Mesenteric fat pad (tissue), 1 donor: ENCODE measurements around the gene LGALS8. TPM values are rescaled to one million over a fixed set of nuclear protein-coding genes. Genes with fewer than 3 reads are reported as not detected.

Experiments
- DNase-seq: peaks from one replicate; pipeline ENCODE4 v3.0.0-alpha.2; 2020; ENCODE audit warnings: low spot score
- total RNA-seq: library from RNA; stranded (reverse); fragmentation: NEBNext Ultra II Directional; extraction: Animal tissue kit (Norgen Biotek cat#: 25700); gene quantifications from one replicate; pipeline ENCODE4 v1.2.1, GENCODE V29; 2021
- donor health status: DM: yes; HTN: yes; CAD: no.

LGALS8 gene
- total RNA-seq, 1 donor from 2014 or later, result 77.9 TPM

- DNase-seq, result no peak
Measured at GRCh38 chr1:236508593-236509027, 15.2 kb upstream of the LGALS8 start.

- DNase-seq, result no peak
Measured at GRCh38 chr1:236509203-236509602, 14.6 kb upstream of the LGALS8 start.

- DNase-seq, result no peak
Measured at GRCh38 chr1:236509647-236510401, 14.0 kb upstream of the LGALS8 start.

- no peak for DNase-seq
Measured at GRCh38 chr1:236511735-236512418, 11.9 kb upstream of the LGALS8 start.

GRCh38 chr1:236514703-236515442, 8.9 kb upstream of the LGALS8 start:
- DNase-seq, result no peak

- DNase-seq, result no peak
Measured at GRCh38 chr1:236515443-236515958, 8.3 kb upstream of the LGALS8 start.

GRCh38 chr1:236516929-236517704, 6.7 kb upstream of the LGALS8 start:
- DNase-seq, result no peak

- DNase-seq, result no peak
Measured at GRCh38 chr1:236518322-236518721, 5.5 kb upstream of the LGALS8 start.

GRCh38 chr1:236520445-236521005, 3.3 kb upstream of the LGALS8 start:
- no peak for DNase-seq

- DNase-seq, result no peak
Measured at GRCh38 chr1:236522937-236523703, 662 bp upstream of the LGALS8 start.

GRCh38 chr1:236524142-236524894, 536 bp downstream of the LGALS8 start:
- no peak for DNase-seq

GRCh38 chr1:236524895-236525184, 1.1 kb downstream of the LGALS8 start:
- DNase-seq, result no peak

GRCh38 chr1:236526079-236526478, 2.3 kb downstream of the LGALS8 start:
- DNase-seq, result no peak

- no peak for DNase-seq
Measured at GRCh38 chr1:236530286-236530685, 6.5 kb downstream of the LGALS8 start.

GRCh38 chr1:236530959-236531358, 7.2 kb downstream of the LGALS8 start:
- DNase-seq, result no peak

- DNase-seq, result no peak
Measured at GRCh38 chr1:236532850-236533249, 9.1 kb downstream of the LGALS8 start.

GRCh38 chr1:236534151-236534651, 10.4 kb downstream of the LGALS8 start:
- DNase-seq, result no peak

GRCh38 chr1:236535190-236535589, 11.4 kb downstream of the LGALS8 start:
- no peak for DNase-seq

- DNase-seq, result no peak
Measured at GRCh38 chr1:236535662-236536161, 11.9 kb downstream of the LGALS8 start.
